Hepatocyte (in vitro differentiated cells): Measurements from ENCODE around the gene GEMIN5. TPM values are rescaled to one million over a fixed set of nuclear protein-coding genes. Genes with fewer than 3 reads are reported as not detected.

Experiments used
- DNase-seq: peaks from one replicate; pipeline ENCODE4 v3.0.0-alpha.2; 2016; ENCODE audit warnings: low spot score
- H2AFZ ChIP-seq: fragments of 200-600 bp; sonication (generic); 2 replicates; pipeline ENCODE4 v1.6.0; 2016; ENCODE audit warnings: antibody characterized with exemption, mild to moderate bottlenecking
- H3K27ac ChIP-seq: fragments of 200-600 bp; sonication (generic); 2 replicates; pipeline ENCODE4 v1.5.1; 2016; ENCODE audit warnings: mild to moderate bottlenecking
- H3K27me3 ChIP-seq: fragments of 200-600 bp; sonication (generic); 2 replicates; pipeline ENCODE4 v1.6.1; 2016
- H3K36me3 ChIP-seq: fragments of 200-600 bp; sonication (generic); replicated peaks from 2 replicates; pipeline ENCODE4 v1.5.1; 2016; ENCODE audit warnings: low read depth; ENCODE audit not compliant: insufficient read depth
- H3K4me1 ChIP-seq: fragments of 200-600 bp; sonication (generic); 2 replicates; pipeline ENCODE4 v1.5.1; 2016; ENCODE audit warnings: mild to moderate bottlenecking, moderate library complexity; ENCODE audit not compliant: insufficient read depth
- H3K4me2 ChIP-seq: fragments of 200-600 bp; sonication (generic); 2 replicates; pipeline ENCODE4 v1.6.0; 2016
- H3K4me3 ChIP-seq: fragments of 200-600 bp; sonication (generic); 2 replicates; pipeline ENCODE4 v1.5.1; 2016; ENCODE audit warnings: mild to moderate bottlenecking
- H3K79me2 ChIP-seq: fragments of 200-600 bp; sonication (generic); 2 replicates; pipeline ENCODE4 v1.6.0; 2017; ENCODE audit warnings: mild to moderate bottlenecking
- H3K9me2 ChIP-seq: fragments of 200-600 bp; sonication (generic); replicated peaks from 2 replicates; pipeline ENCODE4 v1.6.0; 2017; ENCODE audit warnings: mild to moderate bottlenecking; ENCODE audit not compliant: insufficient read depth
- H3K9me3 ChIP-seq: fragments of 200-600 bp; sonication (generic); 2 replicates; pipeline ENCODE4 v1.5.1; 2016; ENCODE audit warnings: low read depth, mild to moderate bottlenecking
- H4K20me1 ChIP-seq: fragments of 200-600 bp; sonication (generic); 2 replicates; pipeline ENCODE4 v1.6.0; 2016; ENCODE audit warnings: mild to moderate bottlenecking; ENCODE audit not compliant: insufficient read depth, poor library complexity, severe bottlenecking
- EZH2 ChIP-seq: fragments of 200-600 bp; sonication (generic); IDR thresholded peaks from 2 replicates; pipeline ENCODE4 v1.6.1; 2016; ENCODE audit warnings: antibody characterized with exemption, mild to moderate bottlenecking, borderline replicate concordance
- EZH2phosphoT487 ChIP-seq: fragments of 200-600 bp; sonication (generic); IDR thresholded peaks from one replicate; pipeline ENCODE4 v1.6.1; 2018; ENCODE audit warnings: antibody characterized with exemption, mild to moderate bottlenecking, low read depth, moderate library complexity; ENCODE audit not compliant: unreplicated experiment, severe bottlenecking
- WGBS: methylation state at CpG from one replicate; pipeline ENCODE4 v1.1.6; 2016; ENCODE audit warnings: low lambda C conversion rate; ENCODE audit errors: missing lambda C conversion rate; 5-methylcytosine and 5-hydroxymethylcytosine counted together
- polyA plus RNA-seq: library from polyadenylated mRNA; unstranded; fragments of >200 nt; fragmentation: Nextera tagmentation; extraction: Ambion mirVana; gene quantifications from 2 replicates; pipeline ENCODE4 v1.2.1, GENCODE V29; 2016
- total RNA-seq: library from RNA; depleted of rRNA; stranded (reverse); fragments of >200 nt; gene quantifications from 2 replicates; pipeline ENCODE4 v1.2.3, GENCODE V29; 2014
- TF ChIP-seq, protein P1 (sequence below): fragments of 200-600 bp; sonication (generic); IDR thresholded peaks from 2 replicates; pipeline ENCODE4 v1.5.1; 2016; ENCODE audit warnings: antibody characterized with exemption, mild to moderate bottlenecking; ENCODE audit not compliant: poor library complexity

The GEMIN5 gene
- total and polyA plus RNA-seq, 2 experiments from 2014 or later, result 6.2 to 12.1 TPM

DNA sequence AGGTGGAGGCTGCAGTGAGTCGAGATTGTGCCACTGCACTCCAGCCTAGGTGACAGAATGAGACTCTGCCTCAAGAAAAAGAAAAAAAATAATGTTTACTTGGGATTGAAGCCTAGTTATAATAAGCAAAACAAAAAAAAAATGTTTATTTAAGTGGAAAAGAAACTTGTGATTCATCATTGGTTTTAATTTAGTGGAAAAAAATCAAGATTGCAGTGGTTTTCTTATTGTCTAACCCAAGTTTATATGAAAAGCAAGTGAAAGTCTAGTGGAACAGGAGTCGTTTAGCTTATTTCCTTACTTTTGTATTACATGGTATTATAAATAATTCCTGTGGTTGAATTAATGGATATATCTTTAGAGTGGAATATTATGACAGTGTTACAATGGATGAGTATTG lies 71.2 kb downstream of the GEMIN5 start:
- Histone ChIP-seq H3K9me3 (no peaks in the 10 kb centered on the region), H3K27me3 (no peaks in the 10 kb centered on the region), H3K4me1 (no peaks in the 10 kb centered on the region), H3K4me3 (no peak overlapping the region), H3K36me3 (peaks cover 3% of the 10 kb centered on the region), H3K27ac (no peak overlapping the region), H3K79me2 (peaks cover 67% of the 10 kb centered on the region), H3K4me2 (no peak overlapping the region), H4K20me1 (peaks cover 18% of the 10 kb centered on the region), H3K9me2 (no peaks in the 10 kb centered on the region), H2AFZ (no peak overlapping the region)
- no peak for DNase-seq
- TF ChIP-seq EZH2, result no peak
- TF ChIP-seq, protein P1, sequence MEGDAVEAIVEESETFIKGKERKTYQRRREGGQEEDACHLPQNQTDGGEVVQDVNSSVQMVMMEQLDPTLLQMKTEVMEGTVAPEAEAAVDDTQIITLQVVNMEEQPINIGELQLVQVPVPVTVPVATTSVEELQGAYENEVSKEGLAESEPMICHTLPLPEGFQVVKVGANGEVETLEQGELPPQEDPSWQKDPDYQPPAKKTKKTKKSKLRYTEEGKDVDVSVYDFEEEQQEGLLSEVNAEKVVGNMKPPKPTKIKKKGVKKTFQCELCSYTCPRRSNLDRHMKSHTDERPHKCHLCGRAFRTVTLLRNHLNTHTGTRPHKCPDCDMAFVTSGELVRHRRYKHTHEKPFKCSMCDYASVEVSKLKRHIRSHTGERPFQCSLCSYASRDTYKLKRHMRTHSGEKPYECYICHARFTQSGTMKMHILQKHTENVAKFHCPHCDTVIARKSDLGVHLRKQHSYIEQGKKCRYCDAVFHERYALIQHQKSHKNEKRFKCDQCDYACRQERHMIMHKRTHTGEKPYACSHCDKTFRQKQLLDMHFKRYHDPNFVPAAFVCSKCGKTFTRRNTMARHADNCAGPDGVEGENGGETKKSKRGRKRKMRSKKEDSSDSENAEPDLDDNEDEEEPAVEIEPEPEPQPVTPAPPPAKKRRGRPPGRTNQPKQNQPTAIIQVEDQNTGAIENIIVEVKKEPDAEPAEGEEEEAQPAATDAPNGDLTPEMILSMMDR, result no peak
- TF ChIP-seq EZH2phosphoT487, result no peak
- WGBS, result 91% methylated on average over 2 of the region's 2 CpGs

DNA sequence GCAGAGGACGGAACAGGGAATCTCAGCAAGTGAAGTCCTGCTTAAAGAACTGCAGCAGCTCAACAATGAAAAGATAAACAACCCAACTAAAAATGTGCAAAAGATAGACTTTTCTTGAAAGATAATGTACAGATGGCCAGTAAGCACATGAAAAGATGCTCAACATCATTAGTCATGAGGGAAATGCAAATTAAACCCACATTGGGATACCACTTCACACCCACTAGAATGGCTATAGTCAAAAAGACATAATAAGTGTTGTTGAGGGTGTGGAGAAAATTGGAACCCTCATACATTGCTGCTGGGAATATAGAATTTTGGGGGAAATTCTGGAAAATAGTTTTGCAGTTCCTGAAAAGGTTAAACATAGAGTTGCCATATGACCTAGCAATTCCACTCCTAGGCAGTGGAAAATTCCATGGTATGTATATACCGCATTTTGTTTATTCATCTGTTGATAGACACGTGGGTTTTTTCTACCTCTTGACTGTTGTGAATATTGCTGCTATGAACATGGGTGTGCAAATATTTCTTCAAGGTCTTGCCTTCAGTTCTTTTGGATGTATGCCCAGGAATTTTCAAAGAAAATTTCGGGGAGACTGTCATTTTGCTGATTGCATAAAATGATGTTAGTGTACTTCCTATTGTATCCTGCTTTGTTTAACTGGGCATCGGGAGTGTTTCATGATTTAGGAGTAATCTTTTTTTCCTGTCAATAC lies 72.4 kb downstream of the GEMIN5 start:
- no peak overlapping the region for H3K4me2 ChIP-seq
- no peak for TF ChIP-seq EZH2phosphoT487
- TF ChIP-seq, protein P1, result no peak
- no peak for TF ChIP-seq EZH2
- H3K9me3 ChIP-seq, result no peaks in the 10 kb centered on the region
- H2AFZ ChIP-seq, result no peak overlapping the region
- DNase-seq, result no peak
- no peaks in the 10 kb centered on the region for H3K36me3 ChIP-seq
- H3K4me3 ChIP-seq, result no peak overlapping the region
- H3K9me2 ChIP-seq, result no peaks in the 10 kb centered on the region
- peaks cover 1% of the 10 kb centered on the region for H3K4me1 ChIP-seq
- no peak overlapping the region for H3K27ac ChIP-seq
- WGBS, result 81% methylated on average over 5 of the region's 5 CpGs
- H3K79me2 ChIP-seq, result peaks cover 74% of the 10 kb centered on the region
- no peaks in the 10 kb centered on the region for H3K27me3 ChIP-seq
- peaks cover 30% of the 10 kb centered on the region for H4K20me1 ChIP-seq

DNA sequence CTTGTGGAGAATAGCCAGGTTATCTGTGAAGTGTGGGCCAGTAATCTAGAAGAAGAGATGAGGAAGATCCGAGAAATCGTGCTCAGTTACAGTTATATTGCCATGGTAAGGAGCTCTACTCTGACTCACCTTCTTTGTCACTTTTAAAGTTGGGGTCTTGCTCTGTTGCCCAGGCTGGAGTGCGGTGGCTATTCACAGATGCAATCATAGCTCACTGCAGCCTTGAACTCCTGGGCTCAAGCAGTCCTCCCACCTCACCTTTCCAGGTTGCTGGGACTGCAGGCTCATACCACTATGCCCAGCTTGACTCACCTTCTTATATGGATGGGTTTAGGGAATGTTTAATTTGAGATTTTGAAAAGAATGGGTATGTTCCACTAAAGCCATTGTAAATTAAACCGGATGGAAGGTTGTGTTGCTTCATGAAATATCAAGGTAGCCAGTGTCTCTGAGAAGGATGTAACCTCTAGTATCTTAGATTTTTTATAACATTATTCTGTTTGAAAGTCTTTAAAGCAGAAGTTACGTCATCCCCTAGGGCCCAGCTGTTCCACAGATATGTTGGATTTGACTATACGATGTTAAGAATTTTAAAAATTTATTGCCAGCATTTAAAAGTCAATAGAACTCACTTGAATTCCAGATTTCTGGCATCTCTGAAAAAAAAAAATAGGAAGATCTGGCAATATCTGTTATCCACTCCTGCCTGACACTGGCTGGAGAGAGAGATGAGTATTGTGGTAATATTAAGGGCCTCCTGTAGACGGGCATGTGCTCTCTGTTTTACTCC lies 74.5 kb downstream of the GEMIN5 start:
- H3K36me3 ChIP-seq, result no peaks in the 10 kb centered on the region
- peaks cover 41% of the 10 kb centered on the region for H4K20me1 ChIP-seq
- H3K4me2 ChIP-seq, result no peak overlapping the region
- H3K27me3 ChIP-seq, result no peaks in the 10 kb centered on the region
- no peak for DNase-seq
- 88% methylated on average over 7 of the region's 7 CpGs for WGBS
- no peak overlapping the region for H3K27ac ChIP-seq
- no peaks in the 10 kb centered on the region for H3K9me2 ChIP-seq
- H2AFZ ChIP-seq, result no peak overlapping the region
- peaks cover 93% of the 10 kb centered on the region for H3K79me2 ChIP-seq
- H3K4me1 ChIP-seq, result peaks cover 5% of the 10 kb centered on the region
- no peak for TF ChIP-seq EZH2
- TF ChIP-seq, protein P1, result no peak
- no peak for TF ChIP-seq EZH2phosphoT487
- H3K4me3 ChIP-seq, result no peak overlapping the region
- H3K9me3 ChIP-seq, result no peaks in the 10 kb centered on the region
